Jurkat, Clone E6-1 (cell line): ENCODE results near the gene SCAF11.

Experiments
- DNase-seq: peaks from one replicate; pipeline ENCODE4 v3.0.0-alpha.2; 2011; ENCODE audit warnings: low read depth, low spot score
- H3K4me3 ChIP-seq: 2 replicates; pipeline ENCODE4 v1.5.1; 2011; ENCODE audit warnings: mild to moderate bottlenecking, low read length, control low read depth, moderate library complexity

The SCAF11 gene

GRCh38 chr12:45938566-45938965 is 51.8 kb downstream of the SCAF11 start:
- DNase-seq: no peak

GRCh38 chr12:45934956-45935355 is 55.4 kb downstream of the SCAF11 start:
- H3K4me3 ChIP-seq: no peak overlapping the region

More at GRCh38 chr12:45938566-45938965, 51.8 kb downstream of the SCAF11 start:
- no peak overlapping the region for H3K4me3 ChIP-seq

GRCh38 chr12:45933504-45933903 is 56.9 kb downstream of the SCAF11 start:
- H3K4me3 ChIP-seq: no peak overlapping the region
- no peak for DNase-seq

More at GRCh38 chr12:45934956-45935355, 55.4 kb downstream of the SCAF11 start:
- no peak for DNase-seq

- no peak for DNase-seq
- H3K4me3 ChIP-seq: no peak overlapping the region
These were observed 60.0 kb downstream of the SCAF11 start for GRCh38 chr12:45930369-45930768.

- DNase-seq: no peak
These were observed 62.1 kb downstream of the SCAF11 start for GRCh38 chr12:45928309-45928708.

GRCh38 chr12:45918818-45919217 is 71.6 kb downstream of the SCAF11 start:
- no peak overlapping the region for H3K4me3 ChIP-seq
- DNase-seq: no peak

More at GRCh38 chr12:45928309-45928708, 62.1 kb downstream of the SCAF11 start:
- H3K4me3 ChIP-seq: no peak overlapping the region

GRCh38 chr12:45915405-45915804 is 75.0 kb downstream of the SCAF11 start:
- no peak overlapping the region for H3K4me3 ChIP-seq
- no peak for DNase-seq

GRCh38 chr12:45914090-45914489 is 76.3 kb downstream of the SCAF11 start:
- DNase-seq: no peak

GRCh38 chr12:45913631-45914030 is 76.7 kb downstream of the SCAF11 start:
- H3K4me3 ChIP-seq: no peak overlapping the region
- DNase-seq: no peak

More at GRCh38 chr12:45914090-45914489, 76.3 kb downstream of the SCAF11 start:
- H3K4me3 ChIP-seq: no peak overlapping the region

- no peak overlapping the region for H3K4me3 ChIP-seq
These were observed 77.6 kb downstream of the SCAF11 start for GRCh38 chr12:45912774-45913173.

GRCh38 chr12:45909041-45909713 is 81.2 kb downstream of the SCAF11 start:
- no peak overlapping the region for H3K4me3 ChIP-seq
- no peak for DNase-seq

More at GRCh38 chr12:45912774-45913173, 77.6 kb downstream of the SCAF11 start:
- no peak for DNase-seq

- no peak overlapping the region for H3K4me3 ChIP-seq
- no peak for DNase-seq
These were observed 82.4 kb downstream of the SCAF11 start for GRCh38 chr12:45907955-45908354.

- DNase-seq: no peak
- no peak overlapping the region for H3K4me3 ChIP-seq
These were observed 92.3 kb downstream of the SCAF11 start for GRCh38 chr12:45898094-45898493.

- DNase-seq: no peak
- H3K4me3 ChIP-seq: no peak overlapping the region
These were observed 94.4 kb downstream of the SCAF11 start for GRCh38 chr12:45895961-45896360.

- peak; percentile 27 for DNase-seq
- H3K4me3 ChIP-seq: no peak overlapping the region
These were observed 97.1 kb downstream of the SCAF11 start for GRCh38 chr12:45893240-45893639.

- H3K4me3 ChIP-seq: no peak overlapping the region
- DNase-seq: no peak
These were observed 100.1 kb downstream of the SCAF11 start for GRCh38 chr12:45890276-45890675.

- no peak for DNase-seq
- no peak overlapping the region for H3K4me3 ChIP-seq
These were observed 102.8 kb downstream of the SCAF11 start for GRCh38 chr12:45887544-45887943.

GRCh38 chr12:45886685-45887084 is 103.7 kb downstream of the SCAF11 start:
- no peak for DNase-seq
- no peak overlapping the region for H3K4me3 ChIP-seq

GRCh38 chr12:45883187-45883586 is 107.2 kb downstream of the SCAF11 start:
- no peak for DNase-seq

GRCh38 chr12:45880533-45880932 is 109.8 kb downstream of the SCAF11 start:
- no peak overlapping the region for H3K4me3 ChIP-seq
- no peak for DNase-seq

More at GRCh38 chr12:45883187-45883586, 107.2 kb downstream of the SCAF11 start:
- H3K4me3 ChIP-seq: no peak overlapping the region

- no peak overlapping the region for H3K4me3 ChIP-seq
- DNase-seq: no peak
These were observed 110.9 kb downstream of the SCAF11 start for GRCh38 chr12:45879363-45879895.
